ENCODE measurements around the gene RPL32.

RPL32 gene

GRCh38 chr3:12831301-12831866, 10.0 kb downstream of the RPL32 start:
- DNase-seq (ENCODE audit: low read depth, low spot score), result no peak
- H3K9ac ChIP-seq (ENCODE audit: insufficient read length), result no peak overlapping the region
- peaks cover 46% of the 10 kb centered on the region for H3K36me3 ChIP-seq (ENCODE audit: insufficient read depth, low read length)
- H3K27ac ChIP-seq, result no peak overlapping the region
- H3K9me3 ChIP-seq (ENCODE audit: low read depth, low read length), result no peaks in the 10 kb centered on the region
- TF ChIP-seq POLR2AphosphoS5 (IDR thresholded peaks at IDR 0.05; ENCODE audit: borderline replicate concordance, low read depth, low read length) (peak; percentile 54; the same call in 1 of the 2 replicates), FOXP2 (optimal IDR thresholded peaks at IDR 0.05; ENCODE audit: control extremely low read depth, extremely low read length, insufficient read depth) (no peak)
- no peak overlapping the region for H3K4me3 ChIP-seq

- H3K27ac ChIP-seq, result no peak overlapping the region
- TF ChIP-seq EZH2 (IDR thresholded peaks at IDR 0.05) (no peak), FOXP2 (optimal IDR thresholded peaks at IDR 0.05; ENCODE audit: control extremely low read depth, extremely low read length, insufficient read depth) (no peak), POLR2AphosphoS5 (IDR thresholded peaks at IDR 0.05; ENCODE audit: borderline replicate concordance, low read depth, low read length) (no peak)
- peaks cover 40% of the 10 kb centered on the region for H3K36me3 ChIP-seq (ENCODE audit: insufficient read depth, low read length)
- no peak for DNase-seq (ENCODE audit: low read depth, low spot score)
- no peak overlapping the region for H3K4me3 ChIP-seq
- H3K9me3 ChIP-seq (ENCODE audit: low read depth, low read length), result no peaks in the 10 kb centered on the region
- no peak overlapping the region for H3K9ac ChIP-seq (ENCODE audit: insufficient read length)
Observed at GRCh38 chr3:12830785-12831156, 10.6 kb downstream of the RPL32 start.

- Histone ChIP-seq H3K36me3 (ENCODE audit: insufficient read depth, low read length) (peaks cover 34% of the 10 kb centered on the region), H3K9ac (ENCODE audit: insufficient read length) (no peak overlapping the region), H3K27ac (no peak overlapping the region), H3K9me3 (ENCODE audit: low read depth, low read length) (no peaks in the 10 kb centered on the region), H3K4me3 (no peak overlapping the region)
- TF ChIP-seq FOXP2 (optimal IDR thresholded peaks at IDR 0.05; ENCODE audit: control extremely low read depth, extremely low read length, insufficient read depth) (no peak), EZH2 (IDR thresholded peaks at IDR 0.05) (no peak), POLR2AphosphoS5 (IDR thresholded peaks at IDR 0.05; ENCODE audit: borderline replicate concordance, low read depth, low read length) (peak; percentile 25; the same call in 1 of the 2 replicates)
- DNase-seq (ENCODE audit: low read depth, low spot score), result no peak
Observed at GRCh38 chr3:12829886-12830784, 11.2 kb downstream of the RPL32 start.

GRCh38 chr3:12829404-12829803, 12.0 kb downstream of the RPL32 start:
- DNase-seq (ENCODE audit: low read depth, low spot score), result no peak
- Histone ChIP-seq H3K27ac (no peak overlapping the region), H3K36me3 (ENCODE audit: insufficient read depth, low read length) (peaks cover 27% of the 10 kb centered on the region), H3K4me3 (no peak overlapping the region), H3K9me3 (ENCODE audit: low read depth, low read length) (no peaks in the 10 kb centered on the region), H3K9ac (ENCODE audit: insufficient read length) (no peak overlapping the region)
- no peak for TF ChIP-seq EZH2 (IDR thresholded peaks at IDR 0.05)
- no peak for TF ChIP-seq POLR2AphosphoS5 (IDR thresholded peaks at IDR 0.05; ENCODE audit: borderline replicate concordance, low read depth, low read length)
- no peak for TF ChIP-seq FOXP2 (optimal IDR thresholded peaks at IDR 0.05; ENCODE audit: control extremely low read depth, extremely low read length, insufficient read depth)

- H3K36me3 ChIP-seq (ENCODE audit: insufficient read depth, low read length), result peaks cover 20% of the 10 kb centered on the region
- H3K9me3 ChIP-seq (ENCODE audit: low read depth, low read length), result no peaks in the 10 kb centered on the region
- no peak for DNase-seq (ENCODE audit: low read depth, low spot score)
- TF ChIP-seq POLR2AphosphoS5 (IDR thresholded peaks at IDR 0.05; ENCODE audit: borderline replicate concordance, low read depth, low read length) (no peak), FOXP2 (optimal IDR thresholded peaks at IDR 0.05; ENCODE audit: control extremely low read depth, extremely low read length, insufficient read depth) (no peak), EZH2 (IDR thresholded peaks at IDR 0.05) (no peak)
- H3K27ac ChIP-seq, result no peak overlapping the region
- no peak overlapping the region for H3K9ac ChIP-seq (ENCODE audit: insufficient read length)
- no peak overlapping the region for H3K4me3 ChIP-seq
Observed at GRCh38 chr3:12828751-12829150, 12.6 kb downstream of the RPL32 start.

- no peak for DNase-seq (ENCODE audit: low read depth, low spot score)
- H3K9ac ChIP-seq (ENCODE audit: insufficient read length), result no peak overlapping the region
- H3K4me3 ChIP-seq, result no peak overlapping the region
- H3K36me3 ChIP-seq (ENCODE audit: insufficient read depth, low read length), result no peaks in the 10 kb centered on the region
- H3K27ac ChIP-seq, result no peak overlapping the region
- TF ChIP-seq EZH2 (IDR thresholded peaks at IDR 0.05) (no peak), FOXP2 (optimal IDR thresholded peaks at IDR 0.05; ENCODE audit: control extremely low read depth, extremely low read length, insufficient read depth) (no peak), POLR2AphosphoS5 (IDR thresholded peaks at IDR 0.05; ENCODE audit: borderline replicate concordance, low read depth, low read length) (no peak)
- no peaks in the 10 kb centered on the region for H3K9me3 ChIP-seq (ENCODE audit: low read depth, low read length)
Observed at GRCh38 chr3:12825156-12825555, 16.2 kb downstream of the RPL32 start.

- no peak for DNase-seq (ENCODE audit: low read depth, low spot score)
- H3K27ac ChIP-seq, result no peak overlapping the region
- H3K9me3 ChIP-seq (ENCODE audit: low read depth, low read length), result no peaks in the 10 kb centered on the region
- no peak overlapping the region for H3K9ac ChIP-seq (ENCODE audit: insufficient read length)
- no peak overlapping the region for H3K4me3 ChIP-seq
- TF ChIP-seq FOXP2 (optimal IDR thresholded peaks at IDR 0.05; ENCODE audit: control extremely low read depth, extremely low read length, insufficient read depth) (no peak), POLR2AphosphoS5 (IDR thresholded peaks at IDR 0.05; ENCODE audit: borderline replicate concordance, low read depth, low read length) (no peak), EZH2 (IDR thresholded peaks at IDR 0.05) (no peak)
- H3K36me3 ChIP-seq (ENCODE audit: insufficient read depth, low read length), result no peaks in the 10 kb centered on the region
Observed at GRCh38 chr3:12824299-12824698, 17.1 kb downstream of the RPL32 start.

- Histone ChIP-seq H3K9ac (ENCODE audit: insufficient read length) (no peak overlapping the region), H3K9me3 (ENCODE audit: low read depth, low read length) (no peaks in the 10 kb centered on the region), H3K4me3 (no peak overlapping the region), H3K27ac (no peak overlapping the region), H3K36me3 (ENCODE audit: insufficient read depth, low read length) (no peaks in the 10 kb centered on the region)
- DNase-seq (ENCODE audit: low read depth, low spot score), result no peak
- TF ChIP-seq EZH2 (IDR thresholded peaks at IDR 0.05) (no peak), POLR2AphosphoS5 (IDR thresholded peaks at IDR 0.05; ENCODE audit: borderline replicate concordance, low read depth, low read length) (no peak), FOXP2 (optimal IDR thresholded peaks at IDR 0.05; ENCODE audit: control extremely low read depth, extremely low read length, insufficient read depth) (no peak)
Observed at GRCh38 chr3:12822725-12823373, 18.5 kb downstream of the RPL32 start.

Data from SK-N-MC (cell line).